Astrocyte (in vitro differentiated cells and primary cell): ENCODE measurements around the gene CDC16. TPM values are rescaled to one million over a fixed set of nuclear protein-coding genes. Genes with fewer than 3 reads are reported as not detected.
A peak's percentile ranks its signal among the peaks of the same experiment; 100 is the strongest.

ENCODE experiments used
- DNase-seq: peaks from one replicate; pipeline ENCODE4 v3.0.0-alpha.2; 2010; ENCODE audit warnings: low read depth
- FAIRE-seq: peaks from 2 replicates; lab custom pipeline; 2011; peaks lifted over from hg19 to GRCh38; lab: Jason Lieb, UNC
- H2AFZ ChIP-seq: 2 replicates; pipeline ENCODE4 v1.6.0; 2012; ENCODE audit warnings: low read depth, low read length, inconsistent platforms
- H3K27ac ChIP-seq: 2 replicates; pipeline ENCODE4 v1.5.1; 2011; ENCODE audit warnings: low read depth, low read length, inconsistent platforms
- H3K27me3 ChIP-seq: 2 replicates; pipeline ENCODE4 v1.6.0; 2011; ENCODE audit warnings: low read length, inconsistent platforms; ENCODE audit not compliant: insufficient read depth
- H3K36me3 ChIP-seq: 2 replicates; pipeline ENCODE4 v1.5.1; 2011; ENCODE audit warnings: low read length, inconsistent platforms; ENCODE audit not compliant: insufficient read depth
- H3K4me1 ChIP-seq: 2 replicates; pipeline ENCODE4 v1.5.1; 2011; ENCODE audit warnings: low read length, inconsistent platforms; ENCODE audit not compliant: insufficient read depth
- H3K4me2 ChIP-seq: 2 replicates; pipeline ENCODE4 v1.6.0; 2012; ENCODE audit warnings: low read length, inconsistent platforms
- H3K4me3 ChIP-seq: 2 replicates; pipeline ENCODE4 v1.5.1; 2011; ENCODE audit warnings: low read depth, mild to moderate bottlenecking, low read length, inconsistent platforms; ENCODE audit not compliant: insufficient read depth
- H3K79me2 ChIP-seq: 2 replicates; pipeline ENCODE4 v1.6.0; 2012; ENCODE audit warnings: mild to moderate bottlenecking, low read length, inconsistent platforms; ENCODE audit not compliant: insufficient read depth
- H3K9ac ChIP-seq: 2 replicates; pipeline ENCODE4 v1.6.0; 2012; ENCODE audit warnings: mild to moderate bottlenecking, low read length, inconsistent platforms
- H3K9me3 ChIP-seq: 2 replicates; pipeline ENCODE4 v1.5.1; 2012; ENCODE audit warnings: low read depth, mild to moderate bottlenecking, low read length, inconsistent platforms; ENCODE audit not compliant: insufficient read depth
- H4K20me1 ChIP-seq: 2 replicates; pipeline ENCODE4 v1.6.0; 2012; ENCODE audit warnings: low read length, inconsistent platforms; ENCODE audit not compliant: insufficient read depth
- H3K27ac Mint-ChIP-seq: one replicate; pipeline ENCODE4 v1.8.0; 2021; ENCODE audit warnings: mild to moderate bottlenecking, mixed read lengths; ENCODE audit not compliant: unreplicated experiment
- H3K27me3 Mint-ChIP-seq: one replicate; pipeline ENCODE4 v1.8.0; 2021; ENCODE audit warnings: low read depth, mixed read lengths; ENCODE audit not compliant: unreplicated experiment
- H3K36me3 Mint-ChIP-seq: one replicate; pipeline ENCODE4 v1.8.0; 2021; ENCODE audit warnings: low read depth, mixed read lengths; ENCODE audit not compliant: unreplicated experiment
- H3K4me1 Mint-ChIP-seq: one replicate; pipeline ENCODE4 v1.8.0; 2021; ENCODE audit warnings: low read depth, mixed read lengths; ENCODE audit not compliant: unreplicated experiment
- H3K4me3 Mint-ChIP-seq: one replicate; pipeline ENCODE4 v1.8.0; 2021; ENCODE audit warnings: mild to moderate bottlenecking, moderate library complexity, mixed read lengths; ENCODE audit not compliant: unreplicated experiment
- H3K9me3 Mint-ChIP-seq: one replicate; pipeline ENCODE4 v1.8.0; 2021; ENCODE audit warnings: mild to moderate bottlenecking, mixed read lengths; ENCODE audit not compliant: unreplicated experiment
- CTCF ChIP-seq: IDR thresholded peaks from 2 replicates; pipeline ENCODE4 v1.5.1; 2011; ENCODE audit warnings: low read depth, mild to moderate bottlenecking, inconsistent platforms, low read length, moderate library complexity; ENCODE audit not compliant: insufficient read depth
- EZH2 ChIP-seq: IDR thresholded peaks from 2 replicates; pipeline ENCODE4 v1.6.1; 2012; ENCODE audit warnings: mild to moderate bottlenecking, low read length, inconsistent platforms; ENCODE audit not compliant: insufficient read depth
- total RNA-seq: library from RNA; stranded (reverse); gene quantifications from 2 replicates; pipeline ENCODE4 v1.2.1, GENCODE V29; 2021

CDC16 gene
- total RNA-seq, 1 donor from 2014 or later = 77.0 TPM

DNA sequence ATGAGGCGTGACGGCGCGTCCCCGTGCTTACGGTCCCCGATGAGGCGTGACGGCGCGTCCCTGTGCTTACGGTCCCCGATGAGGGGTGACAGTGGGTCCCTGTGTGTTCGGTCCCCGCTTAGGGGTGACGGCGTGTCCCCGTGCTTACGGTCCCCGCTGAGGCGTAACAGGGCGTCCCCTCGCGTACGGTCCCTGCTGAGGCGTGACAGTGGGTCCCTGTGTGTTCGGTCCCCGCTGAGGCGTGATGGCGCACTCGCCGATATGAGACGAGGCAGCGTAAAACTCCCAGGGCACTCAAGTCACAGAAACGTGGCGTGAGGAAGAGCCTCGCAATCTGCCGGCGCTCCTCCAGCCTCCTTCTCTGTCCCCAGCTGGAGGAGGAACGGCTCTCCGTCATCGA, 34.7 kb upstream of the CDC16 start:
- no peaks in the 10 kb centered on the region for H3K4me1 ChIP-seq
- no peak for TF ChIP-seq CTCF
- TF ChIP-seq EZH2 = peak; percentile 38
- H4K20me1 ChIP-seq = no peaks in the 10 kb centered on the region
- Mint-ChIP-seq H3K4me1 (no peaks in the 10 kb centered on the region), H3K27ac (no peak overlapping the region), H3K36me3 (no peaks in the 10 kb centered on the region), H3K4me3 (no peak overlapping the region), H3K9me3 (peaks cover 5% of the 10 kb centered on the region), H3K27me3 (peaks cover 24% of the 10 kb centered on the region)
- no peaks in the 10 kb centered on the region for H3K9me3 ChIP-seq
- H3K4me2 ChIP-seq = peak overlapping the region; percentile 62
- H3K27me3 ChIP-seq = peaks cover 6% of the 10 kb centered on the region
- no peak overlapping the region for H3K9ac ChIP-seq
- H3K36me3 ChIP-seq = no peaks in the 10 kb centered on the region
- H3K4me3 ChIP-seq = no peak overlapping the region
- DNase-seq (no peak), FAIRE-seq (no peak)
- H3K79me2 ChIP-seq = no peaks in the 10 kb centered on the region
- peak overlapping the region; percentile 53 for H2AFZ ChIP-seq
- H3K27ac ChIP-seq = no peak overlapping the region

DNA sequence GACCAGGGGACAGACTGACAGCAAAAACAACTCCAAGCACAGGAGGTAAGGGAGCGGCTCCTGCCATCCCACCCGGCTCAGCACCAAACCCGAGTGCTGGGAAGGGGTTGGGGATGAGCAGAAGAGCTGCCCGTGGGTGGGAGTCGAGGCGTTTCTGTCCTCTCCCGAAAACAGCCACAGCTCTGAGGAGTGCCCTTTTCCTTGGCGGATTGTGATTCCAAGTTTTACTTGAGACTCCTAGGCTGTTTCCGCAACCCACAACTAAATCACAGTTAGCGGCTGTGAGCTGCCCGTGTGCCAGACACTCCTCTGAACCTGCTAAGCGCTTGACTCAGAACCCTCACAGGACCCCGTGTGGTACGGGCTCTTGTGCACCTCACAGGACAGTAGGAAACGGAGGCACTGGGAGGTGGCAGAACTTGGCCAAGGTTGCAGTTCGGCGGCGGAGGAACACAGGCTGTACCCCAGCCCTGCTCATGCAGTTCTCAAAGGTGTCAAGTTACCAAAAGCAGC, 34.2 kb upstream of the CDC16 start:
- no peak overlapping the region for H3K4me3 ChIP-seq

More for the DNA sequence above, 34.2 kb upstream of the CDC16 start:
- DNase-seq = peak; percentile 5
- no peak for FAIRE-seq
- Histone ChIP-seq H3K27me3 (peaks cover 4% of the 10 kb centered on the region), H3K27ac (no peak overlapping the region), H3K36me3 (no peaks in the 10 kb centered on the region), H3K79me2 (no peaks in the 10 kb centered on the region), H4K20me1 (no peaks in the 10 kb centered on the region), H2AFZ (peak overlapping the region; percentile 53), H3K9ac (no peak overlapping the region), H3K4me1 (no peaks in the 10 kb centered on the region), H3K4me2 (peak overlapping the region; percentile 62), H3K9me3 (no peaks in the 10 kb centered on the region)
- Mint-ChIP-seq H3K27me3 (peaks cover 20% of the 10 kb centered on the region), H3K36me3 (no peaks in the 10 kb centered on the region), H3K4me1 (no peaks in the 10 kb centered on the region), H3K27ac (no peak overlapping the region), H3K4me3 (no peak overlapping the region), H3K9me3 (peaks cover 5% of the 10 kb centered on the region)
- no peak for TF ChIP-seq CTCF
- TF ChIP-seq EZH2 = no peak
